Hematopoietic multipotent progenitor cell (in vitro differentiated cells): ENCODE results near the gene GDF2. TPM values are rescaled to one million over a fixed set of nuclear protein-coding genes. Genes with fewer than 3 reads are reported as not detected.

Experiments
- DNase-seq, 3 donors: peaks; one replicate each; pipeline ENCODE4 v3.0.0-alpha.2; 2011 to 2015; ENCODE audit warnings: low read depth in 2 of 3, low spot score in 2 of 3
- total RNA-seq: library from RNA; depleted of rRNA; stranded (reverse); fragments of >200 nt; gene quantifications from one replicate; pipeline ENCODE4 v1.2.3, GENCODE V29; 2012

Gene GDF2
- total RNA-seq, 1 donor = not detected

DNA sequence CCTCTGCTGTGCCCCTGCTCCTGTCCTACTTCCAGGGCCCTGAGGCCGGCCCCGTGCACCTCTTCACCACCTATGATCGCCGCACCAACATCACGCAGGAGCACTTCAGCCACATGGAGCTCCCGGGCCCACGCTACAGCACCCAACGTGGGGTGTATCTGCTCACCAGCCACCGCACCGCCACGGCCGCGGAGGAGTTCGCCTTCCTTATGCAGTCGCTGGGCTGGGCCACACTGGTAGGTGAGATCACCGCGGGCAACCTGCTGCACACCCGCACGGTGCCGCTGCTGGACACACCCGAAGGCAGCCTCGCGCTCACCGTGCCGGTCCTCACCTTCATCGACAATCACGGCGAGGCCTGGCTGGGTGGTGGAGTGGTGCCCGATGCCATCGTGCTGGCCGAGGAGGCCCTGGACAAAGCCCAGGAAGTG lies 27.7 kb downstream of the GDF2 start:
- DNase-seq = no peak

- DNase-seq = no peak
Measured at GRCh38 chr10:47350671-47351640, 28.7 kb downstream of the GDF2 start.

DNA sequence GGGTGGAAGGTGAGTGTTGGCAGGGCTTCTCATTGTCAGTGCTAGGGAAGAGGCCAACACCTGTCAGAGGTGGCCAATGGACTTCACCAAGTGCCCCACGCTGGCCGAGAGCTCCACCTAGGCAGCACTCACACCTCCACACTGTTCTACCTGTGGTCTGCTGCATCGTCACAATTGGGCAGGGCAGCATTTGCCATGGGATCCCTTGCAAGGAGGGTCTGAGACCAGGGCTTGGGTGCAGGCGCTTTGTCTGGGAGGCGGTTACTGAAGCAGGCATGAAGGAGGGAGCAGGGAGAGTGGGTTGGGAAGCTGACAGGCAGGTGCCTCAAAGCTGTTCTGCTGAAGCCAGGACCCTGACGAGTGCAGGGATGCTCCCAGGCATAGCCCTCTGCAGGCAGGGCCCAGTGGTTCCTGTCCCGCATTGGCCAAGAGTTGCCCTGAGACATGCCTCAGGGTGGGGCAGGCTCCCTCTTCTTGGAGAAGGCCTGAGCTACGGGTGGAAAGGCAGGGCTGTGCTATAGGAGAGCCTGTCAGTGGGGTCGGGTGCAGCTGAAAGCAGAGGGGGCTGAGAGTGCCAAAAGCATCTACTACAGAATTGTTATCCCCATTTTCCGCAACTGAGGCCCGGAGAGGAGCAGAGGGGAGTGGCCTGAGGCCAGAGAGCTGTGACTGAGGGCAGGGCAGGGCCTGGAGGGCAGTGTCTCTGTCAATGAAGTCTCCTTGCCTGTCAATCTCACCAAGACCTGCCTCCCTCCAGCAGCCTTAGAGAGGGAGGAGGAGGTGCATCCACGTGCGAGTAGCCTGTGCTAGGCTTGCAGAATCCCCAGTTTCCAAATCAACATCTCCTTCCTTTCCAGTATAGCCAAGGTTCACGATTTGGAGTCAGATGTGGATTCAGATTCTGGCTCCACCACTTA lies 29.9 kb downstream of the GDF2 start:
- no peak for DNase-seq

DNA sequence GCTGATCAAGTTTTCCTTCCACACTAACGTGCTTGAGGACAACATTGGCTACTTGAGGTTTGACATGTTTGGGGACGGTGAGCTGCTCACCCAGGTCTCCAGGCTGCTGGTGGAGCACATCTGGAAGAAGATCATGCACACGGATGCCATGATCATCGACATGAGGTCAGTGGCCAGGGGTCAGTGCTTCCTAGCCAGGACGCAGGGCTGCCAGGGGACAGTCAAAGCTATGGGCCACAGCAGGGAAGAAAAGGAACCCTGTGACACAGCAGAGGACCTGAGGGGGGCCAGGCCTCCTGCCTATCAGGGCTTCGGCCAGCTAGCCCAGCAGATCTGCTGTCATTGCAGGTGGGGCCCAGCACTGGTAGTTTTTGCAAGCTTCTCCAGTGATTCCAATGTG lies 31.1 kb downstream of the GDF2 start:
- DNase-seq = no peak

GRCh38 chr10:47354165-47354564 lies 31.9 kb downstream of the GDF2 start:
- DNase-seq = no peak

DNA sequence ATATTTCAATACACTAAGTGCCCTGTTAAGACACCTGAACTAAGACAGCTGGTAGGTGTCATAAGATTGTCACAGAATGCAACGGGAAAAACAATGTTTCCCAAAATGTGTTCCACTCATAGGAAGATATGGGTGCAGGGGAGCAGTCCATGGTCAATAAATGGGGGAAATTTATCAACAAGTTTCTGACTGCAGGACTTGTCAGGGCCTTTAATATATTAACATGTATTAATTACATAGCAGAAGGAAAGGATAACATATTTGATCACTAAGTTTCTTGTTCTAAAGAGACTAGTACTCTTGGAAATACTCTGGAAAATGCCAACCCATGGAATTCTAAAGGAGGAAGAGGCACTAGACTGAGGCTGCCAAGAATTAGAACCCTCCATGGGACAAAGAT lies 32.6 kb downstream of the GDF2 start:
- DNase-seq = no peak

GRCh38 chr10:47356708-47357107 lies 34.5 kb downstream of the GDF2 start:
- DNase-seq = no peak

GRCh38 chr10:47357131-47357582 lies 34.9 kb downstream of the GDF2 start:
- no peak for DNase-seq

GRCh38 chr10:47357911-47358310 lies 35.7 kb downstream of the GDF2 start:
- DNase-seq = no peak

- no peak for DNase-seq
Measured at GRCh38 chr10:47358457-47358856, 36.2 kb downstream of the GDF2 start.

GRCh38 chr10:47359101-47359500 lies 36.8 kb downstream of the GDF2 start:
- no peak for DNase-seq

- DNase-seq = no peak
Measured at GRCh38 chr10:47359626-47360418, 37.6 kb downstream of the GDF2 start.

GRCh38 chr10:47360419-47361040 lies 38.3 kb downstream of the GDF2 start:
- DNase-seq = no peak

GRCh38 chr10:47361293-47361692 lies 39.0 kb downstream of the GDF2 start:
- peak in 2 of 3 donors; percentile 26 to 64 for DNase-seq

DNA sequence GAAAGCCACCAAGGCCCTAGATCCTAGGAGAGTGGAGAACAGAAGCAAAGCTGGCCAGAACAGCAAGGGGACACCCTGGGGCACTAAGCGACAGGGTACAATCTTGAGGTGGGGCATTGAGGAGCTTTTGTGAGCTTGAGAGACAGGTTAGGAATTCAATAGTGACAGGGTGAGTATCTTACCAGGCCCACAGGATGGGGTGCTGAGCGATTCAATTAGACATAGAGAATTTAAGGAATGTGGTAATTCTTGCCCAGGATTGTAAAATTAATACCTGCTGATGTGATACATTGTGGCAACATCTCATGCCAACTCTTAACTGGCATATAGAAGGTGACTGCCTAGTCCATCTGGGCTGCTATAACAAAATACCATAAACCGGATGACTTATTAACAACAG lies 39.9 kb downstream of the GDF2 start:
- DNase-seq = no peak

DNA sequence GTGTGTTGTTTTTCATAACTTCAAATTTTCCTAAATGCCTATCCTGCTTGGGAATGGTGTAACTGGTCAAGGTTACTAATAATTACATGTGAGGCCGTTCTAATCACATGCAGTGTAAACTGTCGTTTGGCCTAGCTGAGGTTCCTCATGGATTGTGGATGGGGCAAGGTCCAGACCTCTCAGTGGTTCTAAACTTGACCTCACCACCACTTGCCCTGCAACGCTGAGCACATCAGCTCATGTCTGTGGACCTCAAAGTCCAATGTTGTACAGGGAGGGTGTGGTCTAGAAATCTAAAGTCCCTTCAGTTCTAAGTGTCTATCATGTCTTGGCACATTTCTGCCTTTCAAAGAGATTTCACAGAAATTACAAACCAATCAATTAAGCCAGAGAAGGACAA lies 41.5 kb downstream of the GDF2 start:
- no peak for DNase-seq

- DNase-seq = no peak
Measured at GRCh38 chr10:47364366-47364765, 42.1 kb downstream of the GDF2 start.

DNA sequence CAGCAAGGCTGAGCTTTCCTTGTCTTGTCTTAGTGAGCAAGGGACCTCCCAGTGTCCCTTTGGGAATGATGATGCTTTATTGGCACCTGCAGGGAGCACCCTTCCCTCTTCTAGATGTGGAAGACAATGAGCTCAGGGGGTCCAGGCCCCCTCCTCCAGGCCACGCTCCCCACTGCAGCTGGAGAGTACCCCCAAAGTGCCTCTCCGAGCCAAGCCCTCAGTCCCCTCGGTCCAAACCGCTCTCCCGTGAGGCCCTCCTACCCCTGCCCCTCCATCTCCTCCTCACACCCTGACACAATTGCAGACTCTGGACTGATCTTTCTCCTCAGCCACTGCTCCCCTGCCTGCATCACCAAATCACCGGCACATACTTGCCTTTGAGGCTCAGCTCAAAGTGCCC lies 42.7 kb downstream of the GDF2 start:
- no peak for DNase-seq

DNA sequence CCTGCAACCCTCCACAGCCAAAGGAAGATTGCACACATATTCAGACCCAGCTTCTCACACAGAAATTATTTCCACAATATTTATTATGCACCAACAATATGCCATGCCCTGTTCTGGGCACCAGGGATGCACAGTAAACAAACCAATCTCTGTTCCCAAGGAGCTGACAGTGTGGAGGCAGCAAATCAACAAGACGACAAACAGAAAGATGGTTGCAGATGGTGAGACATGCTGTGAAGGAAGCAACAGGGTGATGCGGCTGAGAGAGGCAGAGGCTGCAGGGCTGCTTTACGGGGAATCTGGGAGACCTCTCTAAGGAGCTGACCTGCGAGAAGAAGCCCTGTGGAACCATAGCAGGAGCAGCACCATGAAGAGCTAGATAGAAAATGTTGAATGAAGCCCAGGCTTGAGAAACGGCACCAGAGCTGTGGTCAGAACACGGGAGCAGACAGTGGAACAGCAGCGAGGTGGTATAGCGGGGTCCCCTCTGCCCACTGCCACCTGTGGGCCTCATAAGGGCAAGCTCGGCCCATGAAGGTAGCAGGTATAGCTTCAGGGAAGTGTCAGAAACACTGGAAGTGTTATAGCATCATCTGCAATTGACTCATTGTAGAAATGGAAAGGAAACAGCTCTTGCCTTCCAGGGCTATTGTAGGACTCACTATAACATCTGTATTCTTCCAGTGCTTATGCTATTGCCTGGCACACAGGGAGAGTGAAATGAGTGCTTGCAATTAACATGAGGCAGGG lies 43.4 kb downstream of the GDF2 start:
- no peak for DNase-seq
